ENCODE results near the gene SCUBE3.

DNA sequence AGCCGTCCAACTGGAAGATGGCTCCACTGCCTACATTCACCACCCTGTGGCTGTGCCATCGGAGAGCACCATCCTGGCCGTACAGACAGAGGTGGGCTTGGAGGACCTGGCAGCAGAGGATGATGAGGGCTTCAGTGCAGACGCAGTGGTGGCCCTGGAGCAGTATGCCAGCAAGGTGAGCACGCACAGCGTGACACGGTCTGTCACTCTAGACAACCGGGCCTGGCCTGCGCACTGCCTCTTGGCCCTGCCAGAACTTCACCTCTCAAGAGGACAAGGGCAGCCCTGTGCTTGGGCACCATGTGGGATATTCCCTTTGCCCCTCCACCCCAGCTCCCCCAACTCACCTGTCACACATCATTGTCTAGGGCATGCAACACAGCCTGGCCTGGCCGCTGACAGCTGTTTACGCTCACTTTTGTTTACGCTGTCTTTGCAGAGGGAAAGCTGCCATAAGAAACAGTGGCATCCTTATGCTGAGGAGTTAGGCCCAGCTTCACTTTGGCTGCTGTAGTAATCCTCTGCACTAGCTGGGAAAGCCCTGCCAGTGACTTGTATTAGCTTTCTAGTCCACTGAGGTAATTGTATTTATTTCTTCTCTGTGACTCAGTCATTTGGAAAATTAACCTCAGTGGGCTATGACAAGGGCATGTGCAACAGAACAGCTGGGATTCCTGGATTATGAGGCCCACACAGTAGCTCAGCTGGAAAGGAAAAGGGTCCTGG, 74.1 kb downstream of the SCUBE3 start:
- TF ChIP-seq POLR2A (IDR thresholded peaks at IDR 0.05; ENCODE audit: low read depth, low read length) (no peak), TAF1 (IDR thresholded peaks at IDR 0.05; ENCODE audit: low read depth, low read length) (no peak), POLR2AphosphoS5 (IDR thresholded peaks at IDR 0.05; ENCODE audit: low read depth, low read length) (no peak)

Measured in GM12891 (cell line).